Activated T-cell treated with anti-CD3 and anti-CD28 coated beads for 4 hours (primary cell): ENCODE measurements around the gene AWAT2.

ENCODE experiments used
- DNase-seq: peaks from one replicate; pipeline ENCODE4 v3.0.0-alpha.2; 2020

Gene AWAT2

GRCh38 chrX:70049925-70050324 is at the start of gene AWAT2:
AWAT2 (minus strand) TSS chrX:70049938; CDS start chrX:70049932, 6 bp downstream.
- no peak for DNase-seq

- no peak for DNase-seq
These were observed 46.3 kb upstream of the AWAT2 start for GRCh38 chrX:70096052-70096451.

- DNase-seq, result no peak
These were observed 42.5 kb upstream of the AWAT2 start for GRCh38 chrX:70092247-70092646.

GRCh38 chrX:70089604-70090297 is 40.0 kb upstream of the AWAT2 start:
- DNase-seq, result no peak

GRCh38 chrX:70088751-70089150 is 39.0 kb upstream of the AWAT2 start:
- DNase-seq, result no peak

GRCh38 chrX:70087857-70088630 is 38.3 kb upstream of the AWAT2 start:
- DNase-seq, result no peak

- no peak for DNase-seq
These were observed 35.0 kb upstream of the AWAT2 start for GRCh38 chrX:70084592-70085240.

- no peak for DNase-seq
These were observed 33.0 kb upstream of the AWAT2 start for GRCh38 chrX:70082723-70083122.

GRCh38 chrX:70079870-70080269 is 30.1 kb upstream of the AWAT2 start:
- no peak for DNase-seq

- DNase-seq, result no peak
These were observed 29.6 kb upstream of the AWAT2 start for GRCh38 chrX:70079297-70079696.

- no peak for DNase-seq
These were observed 16.9 kb upstream of the AWAT2 start for GRCh38 chrX:70066646-70067045.

GRCh38 chrX:70062961-70063550 is 13.3 kb upstream of the AWAT2 start:
- no peak for DNase-seq

- no peak for DNase-seq
These were observed 12.3 kb upstream of the AWAT2 start, which contains the start of gene OTUD6A for GRCh38 chrX:70062076-70062475. OTUD6A (plus strand) TSS chrX:70062457; CDS start chrX:70062525, 68 bp downstream.

- DNase-seq, result no peak
These were observed 4.7 kb upstream of the AWAT2 start for GRCh38 chrX:70054391-70054790.

- no peak for DNase-seq
These were observed 3.3 kb upstream of the AWAT2 start for GRCh38 chrX:70052895-70053615.

GRCh38 chrX:70049406-70049805 is 332 bp downstream of the AWAT2 start:
- no peak for DNase-seq

GRCh38 chrX:70046978-70047377 is 2.8 kb downstream of the AWAT2 start:
- DNase-seq, result no peak

GRCh38 chrX:70044541-70045245 is 5.0 kb downstream of the AWAT2 start:
- no peak for DNase-seq

- DNase-seq, result no peak
These were observed 6.1 kb downstream of the AWAT2 start for GRCh38 chrX:70043685-70044084.

- DNase-seq, result no peak
These were observed 7.1 kb downstream of the AWAT2 start for GRCh38 chrX:70042399-70043371.

GRCh38 chrX:70041993-70042392 is 7.7 kb downstream of the AWAT2 start:
- no peak for DNase-seq
